A172 (cell line): ENCODE results near the gene SLC17A5. TPM values are rescaled to one million over a fixed set of nuclear protein-coding genes. Genes with fewer than 3 reads are reported as not detected.
"Not testable (repeated sequence)": the region's sequence is repeated elsewhere in the genome, so short reads cannot be mapped to it uniquely, and the experiment has no call there.

ENCODE experiments used
- DNase-seq: peaks from one replicate; pipeline ENCODE4 v3.0.0-alpha.2; 2015; ENCODE audit warnings: low spot score
- total RNA-seq: library from RNA; depleted of rRNA; stranded (reverse); fragments of >200 nt; shearing (Covaris generic); gene quantifications from 2 replicates; pipeline ENCODE4 v1.2.3, GENCODE V29; 2014; rRNA removed

SLC17A5 gene
- total RNA-seq = 13.0 and 15.3 TPM in 2 replicates

GRCh38 chr6:73653571-73654424 lies at the start of gene SLC17A5:
Gene SLC17A5 (minus strand): TSS chr6:73653992. CDS start chr6:73653886, 106 bp downstream.
- DNase-seq = peak; percentile 81

DNA sequence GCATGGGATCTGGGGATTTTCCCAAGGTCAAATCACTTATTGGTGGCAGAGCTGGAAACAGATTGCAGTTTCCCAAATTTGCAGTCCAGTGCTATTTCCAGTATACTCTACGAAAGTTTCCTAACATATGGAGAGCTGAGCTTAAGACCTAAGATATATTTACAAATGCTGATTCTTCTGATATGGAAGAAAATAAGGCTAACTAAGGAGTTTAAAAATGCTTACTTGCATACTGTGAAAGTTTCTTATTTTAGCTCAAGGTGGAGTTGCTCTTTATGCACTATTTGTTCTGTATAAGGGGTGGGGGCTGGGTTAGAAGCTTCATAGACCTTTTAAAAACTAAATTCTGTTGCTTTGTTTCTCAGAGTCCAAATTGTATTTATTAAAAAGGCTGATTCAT lies 49.7 kb upstream of the SLC17A5 start:
- no peak for DNase-seq

- DNase-seq = no peak
Observed at GRCh38 chr6:73702444-73702843, 48.7 kb upstream of the SLC17A5 start.

- no peak for DNase-seq
Observed at GRCh38 chr6:73699676-73700459, 46.1 kb upstream of the SLC17A5 start.

GRCh38 chr6:73696966-73697655 lies 43.3 kb upstream of the SLC17A5 start:
- DNase-seq = peak; percentile 26

DNA sequence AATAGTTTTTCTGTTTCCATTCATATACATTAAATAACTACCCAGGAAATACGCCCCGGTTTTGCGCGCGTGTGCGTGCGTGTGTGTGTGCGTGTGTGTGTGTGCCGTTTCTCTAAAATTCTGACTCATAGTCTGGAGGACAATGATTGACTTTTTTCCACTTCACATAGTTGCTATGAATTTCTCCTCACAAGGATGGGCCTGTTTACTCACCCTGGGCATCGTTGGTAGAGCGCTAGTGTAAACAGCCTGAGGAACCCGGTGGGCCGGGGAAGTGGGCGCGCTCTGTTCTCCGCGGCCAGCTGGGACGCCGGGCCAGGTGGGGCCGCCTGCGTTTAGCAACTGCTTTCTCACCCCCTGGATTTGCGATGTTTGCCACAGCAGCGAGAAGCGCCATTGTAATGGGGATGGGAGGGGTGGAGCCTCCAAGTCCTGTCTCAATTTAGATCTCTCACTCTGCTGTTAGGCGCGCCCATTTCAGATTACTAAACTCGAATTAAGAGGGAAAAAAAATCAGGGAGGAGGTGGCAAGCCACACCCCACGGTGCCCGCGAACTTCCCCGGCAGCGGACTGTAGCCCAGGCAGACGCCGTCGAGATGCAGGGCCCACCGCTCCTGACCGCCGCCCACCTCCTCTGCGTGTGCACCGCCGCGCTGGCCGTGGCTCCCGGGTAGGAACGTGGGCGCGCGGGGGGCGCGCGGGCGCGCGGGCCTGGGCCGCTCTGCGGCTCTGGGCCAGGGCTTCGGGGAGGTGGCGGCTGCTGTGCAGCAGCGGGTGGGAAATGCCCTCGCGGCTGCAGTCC lies 42.0 kb upstream of the SLC17A5 start, which contains the start of gene CD109:
Gene CD109 (plus strand): TSS at position 585 of the 803 bp plus-strand sequence. CDS start 13 bp downstream, at position 598.
- peak; percentile 74 for DNase-seq

DNA sequence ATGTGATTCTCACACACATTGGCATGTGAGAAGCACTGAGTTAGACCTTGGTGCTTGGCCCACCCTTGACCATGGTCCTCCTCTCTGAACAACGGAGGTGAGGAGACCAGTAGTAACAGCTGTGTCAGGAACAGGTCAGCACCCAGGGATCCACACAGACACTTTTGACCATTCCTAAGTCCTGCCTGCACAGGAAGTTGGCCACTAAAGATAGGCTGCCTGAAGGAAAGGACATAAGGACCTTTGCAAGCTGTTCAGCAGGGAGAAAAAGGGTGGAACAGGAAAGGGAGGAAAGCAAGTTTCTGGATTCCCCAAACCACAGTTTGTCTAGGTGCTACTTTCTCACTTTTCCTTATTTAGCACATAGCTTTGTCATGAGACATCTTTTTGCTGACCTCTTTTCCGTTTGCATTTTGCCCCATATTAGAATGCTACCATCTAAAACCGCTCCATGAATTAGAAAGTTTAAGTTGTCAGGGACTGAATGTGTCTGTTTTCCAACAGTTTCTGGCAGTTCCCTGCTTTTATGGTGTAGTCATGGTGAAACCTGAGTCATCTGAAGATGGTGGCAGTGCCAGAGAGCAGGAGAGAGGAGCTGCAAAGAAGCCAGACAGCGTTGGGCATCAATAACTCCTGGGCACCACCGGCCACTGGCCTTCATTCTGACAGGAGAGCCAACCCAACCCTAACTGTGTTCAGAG lies 41.1 kb upstream of the SLC17A5 start:
- DNase-seq = peak; percentile 75

- DNase-seq = no peak
Observed at GRCh38 chr6:73691512-73691911, 37.7 kb upstream of the SLC17A5 start.

GRCh38 chr6:73690056-73690455 lies 36.3 kb upstream of the SLC17A5 start:
- DNase-seq = no peak

DNA sequence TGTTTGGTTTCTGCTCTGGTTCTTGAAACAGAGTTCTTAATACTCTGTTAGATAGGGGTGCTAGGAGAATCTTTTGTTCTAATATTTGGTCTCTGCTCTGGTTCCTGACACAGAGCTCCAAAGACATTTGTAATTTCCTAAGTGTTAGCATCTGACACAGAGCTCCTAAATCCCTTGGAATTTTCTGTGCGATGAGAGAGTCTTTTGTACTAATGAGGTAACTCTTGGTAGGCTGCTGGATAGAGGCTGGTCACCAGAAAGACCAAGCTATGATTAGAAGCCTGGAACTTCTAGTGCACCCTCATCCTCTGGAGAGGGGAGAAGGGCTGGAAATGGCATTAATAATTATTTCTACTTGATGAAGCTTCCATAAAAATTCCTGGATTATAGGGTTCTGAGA lies 34.6 kb upstream of the SLC17A5 start:
- no peak for DNase-seq

DNA sequence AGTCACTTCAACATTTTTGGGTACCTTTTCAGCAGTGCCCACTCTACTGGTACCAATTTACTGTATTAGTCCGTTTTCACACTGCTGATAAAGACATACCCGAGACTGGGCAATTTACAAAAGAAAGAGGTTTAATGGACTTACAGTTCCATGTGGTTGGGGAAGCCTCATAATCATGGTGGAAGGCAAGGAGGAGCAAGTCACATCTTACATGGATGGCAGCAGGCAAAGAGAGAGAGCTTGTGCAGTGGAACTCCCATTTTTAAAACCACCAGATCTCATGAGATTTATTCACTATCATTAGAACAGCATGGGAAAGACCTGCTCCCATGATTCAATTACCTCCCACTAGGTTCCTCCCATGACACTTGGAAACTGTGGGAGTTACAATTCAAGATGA lies 29.8 kb upstream of the SLC17A5 start:
- DNase-seq = not testable (repeated sequence)

GRCh38 chr6:73680289-73680918 lies 26.6 kb upstream of the SLC17A5 start:
- DNase-seq = peak; percentile 10

- DNase-seq = not testable (repeated sequence)
Observed at GRCh38 chr6:73679846-73680245, 26.1 kb upstream of the SLC17A5 start.

DNA sequence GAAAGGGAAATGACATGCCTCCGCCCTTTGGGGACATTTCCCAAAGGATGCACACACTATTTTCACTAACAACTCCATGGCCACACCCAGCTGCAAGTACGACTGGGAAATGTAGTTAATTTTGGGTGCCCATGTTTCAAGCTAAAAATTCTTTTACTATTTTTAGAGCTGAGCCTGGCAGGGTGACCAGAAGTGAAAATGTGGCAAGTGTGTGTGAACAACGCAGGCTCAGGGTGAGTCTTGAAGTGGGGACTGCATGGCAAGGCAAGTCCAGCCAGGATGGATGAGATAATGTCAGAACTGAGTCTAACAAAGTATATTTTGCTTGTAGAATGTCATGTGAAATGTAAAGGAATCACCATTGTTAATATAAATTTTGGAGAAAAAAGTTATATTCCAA lies 25.2 kb upstream of the SLC17A5 start:
- DNase-seq = no peak

DNA sequence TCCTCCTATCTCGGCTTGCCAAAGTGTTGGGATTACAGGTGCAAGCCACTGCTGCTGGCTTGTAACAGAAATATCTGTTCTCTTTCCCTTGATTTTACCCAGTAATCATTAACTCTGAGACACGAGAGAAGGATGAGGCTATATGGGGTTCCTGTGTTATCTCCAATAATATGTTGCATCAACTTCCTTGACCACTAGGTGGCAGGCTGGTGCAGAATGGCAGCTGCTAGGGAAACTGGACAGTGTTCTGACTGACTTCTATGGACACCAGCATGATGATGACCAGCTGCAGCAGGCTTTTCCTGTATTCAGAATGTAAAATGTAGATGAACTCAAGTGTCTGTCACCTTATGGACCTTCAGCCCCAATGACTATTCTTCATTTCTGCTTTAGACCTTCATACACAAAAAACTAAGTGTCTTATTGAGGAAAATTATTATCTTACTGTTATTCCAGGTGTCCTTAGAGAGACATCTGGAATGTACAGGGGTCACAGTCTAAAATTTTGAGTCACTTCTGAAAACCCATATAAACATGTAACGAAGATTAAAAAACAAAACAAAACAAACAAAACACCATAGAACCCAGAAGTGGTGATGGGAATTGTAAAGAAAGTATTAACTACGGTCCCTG lies 21.8 kb upstream of the SLC17A5 start:
- peak; percentile 76 for DNase-seq

DNA sequence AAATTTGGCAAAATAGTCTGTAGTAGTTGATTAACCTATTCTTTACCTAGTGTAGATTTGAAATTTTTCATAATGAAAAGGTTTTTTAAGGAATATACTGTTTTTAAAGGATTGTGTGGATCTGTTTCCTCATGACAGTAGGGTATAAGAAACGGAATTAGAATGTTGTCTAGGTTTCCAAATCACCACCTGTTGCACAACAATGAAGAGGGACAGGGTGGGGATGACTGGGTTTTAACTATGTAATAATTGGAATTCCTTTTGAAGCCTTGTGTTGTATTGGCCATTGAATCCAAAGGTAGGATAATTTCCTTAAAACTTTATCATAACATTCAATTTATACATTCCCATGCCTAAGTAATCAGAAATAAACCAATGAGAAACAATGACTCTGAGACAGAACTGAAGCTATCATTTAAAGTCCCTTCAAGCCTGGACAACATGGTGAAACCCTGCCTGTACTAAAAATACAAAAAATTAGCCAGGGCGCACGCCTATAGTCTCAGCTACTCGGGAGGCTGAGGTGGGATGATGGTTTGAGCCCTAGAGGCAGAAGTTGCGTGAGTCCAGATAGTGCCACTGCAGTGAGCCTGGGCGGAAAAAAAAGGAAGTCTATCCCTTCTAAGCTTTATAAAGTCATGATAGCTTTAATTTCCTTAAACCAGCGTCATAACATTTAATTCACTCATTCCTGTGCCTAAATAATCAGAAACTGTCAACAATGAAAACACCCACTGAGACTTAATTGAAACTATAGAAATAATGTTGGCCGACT lies 18.3 kb upstream of the SLC17A5 start:
- no peak for DNase-seq

DNA sequence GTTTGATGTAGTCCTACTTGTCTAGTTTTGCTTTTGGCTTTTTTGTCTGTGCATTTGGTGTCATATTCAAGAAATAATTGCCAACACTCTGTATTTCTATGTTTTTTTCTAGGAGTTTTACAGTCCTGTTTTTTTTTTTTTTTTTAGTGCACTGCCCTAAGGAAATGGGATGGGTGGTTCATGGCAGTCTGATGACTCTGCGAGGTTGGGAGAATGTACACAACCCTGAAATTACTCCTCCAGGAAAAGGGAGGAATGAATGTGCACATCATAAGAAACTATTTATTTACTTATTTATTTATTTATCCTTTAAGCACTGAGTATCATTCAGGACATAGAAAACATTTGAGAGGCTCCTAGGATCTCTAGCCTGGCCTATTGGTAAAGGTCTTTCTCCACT lies 15.2 kb upstream of the SLC17A5 start:
- no peak for DNase-seq

GRCh38 chr6:73667798-73668197 lies 14.0 kb upstream of the SLC17A5 start:
- no peak for DNase-seq

DNA sequence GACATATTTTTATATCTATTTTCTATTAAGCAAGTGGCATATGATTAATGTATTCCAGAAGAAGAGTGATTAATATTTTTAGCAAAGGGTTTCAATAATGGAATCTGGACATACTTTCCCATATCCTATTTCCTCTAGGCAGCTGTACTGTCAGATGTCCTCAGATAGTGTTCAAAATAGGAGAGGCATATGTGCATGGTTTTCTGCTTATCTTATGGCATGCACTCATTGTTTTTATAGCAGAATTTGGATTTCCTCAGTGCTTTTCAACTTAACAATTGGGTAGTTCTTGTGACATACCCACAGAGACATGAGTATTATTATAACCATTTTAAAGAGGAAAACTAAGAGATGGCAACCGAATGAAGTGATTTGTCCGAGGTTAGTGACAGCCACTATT lies 12.6 kb upstream of the SLC17A5 start:
- no peak for DNase-seq
